ENCODE data around the gene CCDC134. TPM values are rescaled to one million over a fixed set of nuclear protein-coding genes. Genes with fewer than 3 reads are reported as not detected.

Gene CCDC134
- total RNA-seq, 1 donor from 2014 or later: 7.3 TPM

- Histone ChIP-seq H3K4me1 (peaks cover 33% of the 10 kb centered on the region), H3K9me3 (no peaks in the 10 kb centered on the region), H3K27me3 (no peaks in the 10 kb centered on the region), H3K4me3 (no peak overlapping the region), H3K36me3 (peaks cover 16% of the 10 kb centered on the region), H3K27ac (peak overlapping the region; percentile 43)
- intact Hi-C loops (cut with DNase I): no loop called here
- ATAC-seq (peak; percentile 57), DNase-seq (no peak)
- TF ChIP-seq CTCF (IDR thresholded peaks at IDR 0.05): no peak
These were observed 40.7 kb downstream of the CCDC134 start for GRCh38 chr22:41841085-41841712.

GRCh38 chr22:41842996-41843970 is 42.8 kb downstream of the CCDC134 start:
- ATAC-seq (no peak), DNase-seq (no peak)
- TF ChIP-seq CTCF (IDR thresholded peaks at IDR 0.05): no peak
- Histone ChIP-seq H3K4me1 (peaks cover 47% of the 10 kb centered on the region), H3K27ac (no peak overlapping the region), H3K4me3 (no peak overlapping the region), H3K9me3 (no peaks in the 10 kb centered on the region), H3K27me3 (no peaks in the 10 kb centered on the region), H3K36me3 (peaks cover 9% of the 10 kb centered on the region)
- intact Hi-C loops (cut with DNase I): no loop called here

GRCh38 chr22:41844036-41844435 is 43.6 kb downstream of the CCDC134 start:
- DNase-seq (no peak), ATAC-seq (no peak)
- H3K4me3 ChIP-seq: no peak overlapping the region
- intact Hi-C loops (cut with DNase I): no loop called here
- H3K9me3 ChIP-seq: no peaks in the 10 kb centered on the region
- H3K27ac ChIP-seq: no peak overlapping the region
- no peak for TF ChIP-seq CTCF (IDR thresholded peaks at IDR 0.05)
- peaks cover 49% of the 10 kb centered on the region for H3K4me1 ChIP-seq
- H3K36me3 ChIP-seq: peaks cover 5% of the 10 kb centered on the region
- no peaks in the 10 kb centered on the region for H3K27me3 ChIP-seq

GRCh38 chr22:41844513-41844912 is 44.0 kb downstream of the CCDC134 start:
- no peak overlapping the region for H3K27ac ChIP-seq

More at GRCh38 chr22:41844513-41844912, 44.0 kb downstream of the CCDC134 start:
- Histone ChIP-seq H3K4me1 (peaks cover 49% of the 10 kb centered on the region), H3K27me3 (no peaks in the 10 kb centered on the region), H3K36me3 (peaks cover 5% of the 10 kb centered on the region), H3K9me3 (no peaks in the 10 kb centered on the region), H3K4me3 (no peak overlapping the region)
- intact Hi-C loops (cut with DNase I): no loop called here
- ATAC-seq (peak; percentile 69), DNase-seq (no peak)
- TF ChIP-seq CTCF (IDR thresholded peaks at IDR 0.05): no peak
